MM.1S (cell line): Measurements from ENCODE around the gene CDYL.

Experiments
- DNase-seq: peaks from one replicate; pipeline ENCODE4 v3.0.0-alpha.2; 2015
- H2AFZ ChIP-seq: fragments of 300-600 bp; sonication (generic); 2 replicates; pipeline ENCODE4 v1.6.0; 2016; ENCODE audit warnings: antibody characterized with exemption, low read length
- H3F3A ChIP-seq: fragments of 300-600 bp; sonication (generic); 2 replicates; pipeline ENCODE4 v1.6.1; 2016; ENCODE audit warnings: mild to moderate bottlenecking, antibody characterized with exemption, low read length, moderate library complexity, mixed read lengths; ENCODE audit not compliant: insufficient read depth
- H3K27ac ChIP-seq: fragments of 300-600 bp; sonication (generic); 2 replicates; pipeline ENCODE4 v1.5.1; 2016; ENCODE audit warnings: mild to moderate bottlenecking, low read length
- H3K27me3 ChIP-seq: fragments of 300-600 bp; sonication (generic); replicated peaks from 2 replicates; pipeline ENCODE4 v1.6.0; 2016; ENCODE audit warnings: low read length; ENCODE audit not compliant: insufficient read depth
- H3K36me3 ChIP-seq: fragments of 300-600 bp; sonication (generic); replicated peaks from 2 replicates; pipeline ENCODE4 v1.6.1; 2016; ENCODE audit warnings: mild to moderate bottlenecking, low read length, mixed read lengths; ENCODE audit not compliant: insufficient read depth
- H3K4me1 ChIP-seq: fragments of 300-600 bp; sonication (generic); 2 replicates; pipeline ENCODE4 v1.6.1; 2016; ENCODE audit warnings: low read length, mixed read lengths
- H3K4me2 ChIP-seq: fragments of 300-600 bp; sonication (generic); 2 replicates; pipeline ENCODE4 v1.6.0; 2016; ENCODE audit warnings: low read depth, low read length
- H3K4me3 ChIP-seq: fragments of 300-600 bp; sonication (generic); 2 replicates; pipeline ENCODE4 v1.5.1; 2016; ENCODE audit warnings: low read length, mixed read lengths
- H3K79me2 ChIP-seq: fragments of 300-600 bp; sonication (generic); 2 replicates; pipeline ENCODE4 v1.6.1; 2016; ENCODE audit warnings: mixed run types, low read length, mixed read lengths
- H3K9ac ChIP-seq: fragments of 300-600 bp; sonication (generic); 2 replicates; pipeline ENCODE4 v1.6.1; 2016; ENCODE audit warnings: low read length, mixed read lengths
- H3K9me2 ChIP-seq: fragments of 300-600 bp; sonication (generic); replicated peaks from 2 replicates; pipeline ENCODE4 v1.6.1; 2016; ENCODE audit warnings: mild to moderate bottlenecking, low read length, mixed read lengths; ENCODE audit not compliant: insufficient read depth
- H3K9me3 ChIP-seq: fragments of 300-600 bp; sonication (generic); replicated peaks from 2 replicates; pipeline ENCODE4 v1.6.1; 2016; ENCODE audit warnings: mild to moderate bottlenecking, low read length, mixed read lengths; ENCODE audit not compliant: insufficient read depth
- H4K20me1 ChIP-seq: fragments of 300-600 bp; sonication (generic); 2 replicates; pipeline ENCODE4 v1.6.1; 2016; ENCODE audit warnings: mild to moderate bottlenecking, low read length, moderate library complexity, mixed read lengths; ENCODE audit not compliant: insufficient read depth
- EZH2 ChIP-seq: fragments of 300-600 bp; sonication (generic); optimal IDR thresholded peaks from 2 replicates; pipeline ENCODE3; 2017; ENCODE audit warnings: low read depth, mild to moderate bottlenecking, antibody characterized with exemption, low read length, mixed read lengths
- EZH2phosphoT487 ChIP-seq: fragments of 300-600 bp; sonication (generic); IDR thresholded peaks from 2 replicates; pipeline ENCODE4 v1.6.1; 2018; ENCODE audit warnings: antibody characterized with exemption, low read length
- TF ChIP-seq, protein P1 (sequence below): fragments of 300-600 bp; sonication (generic); IDR thresholded peaks from 2 replicates; pipeline ENCODE4 v1.5.1; 2016; ENCODE audit warnings: antibody characterized with exemption, low read length, mixed read lengths

CDYL gene

DNA sequence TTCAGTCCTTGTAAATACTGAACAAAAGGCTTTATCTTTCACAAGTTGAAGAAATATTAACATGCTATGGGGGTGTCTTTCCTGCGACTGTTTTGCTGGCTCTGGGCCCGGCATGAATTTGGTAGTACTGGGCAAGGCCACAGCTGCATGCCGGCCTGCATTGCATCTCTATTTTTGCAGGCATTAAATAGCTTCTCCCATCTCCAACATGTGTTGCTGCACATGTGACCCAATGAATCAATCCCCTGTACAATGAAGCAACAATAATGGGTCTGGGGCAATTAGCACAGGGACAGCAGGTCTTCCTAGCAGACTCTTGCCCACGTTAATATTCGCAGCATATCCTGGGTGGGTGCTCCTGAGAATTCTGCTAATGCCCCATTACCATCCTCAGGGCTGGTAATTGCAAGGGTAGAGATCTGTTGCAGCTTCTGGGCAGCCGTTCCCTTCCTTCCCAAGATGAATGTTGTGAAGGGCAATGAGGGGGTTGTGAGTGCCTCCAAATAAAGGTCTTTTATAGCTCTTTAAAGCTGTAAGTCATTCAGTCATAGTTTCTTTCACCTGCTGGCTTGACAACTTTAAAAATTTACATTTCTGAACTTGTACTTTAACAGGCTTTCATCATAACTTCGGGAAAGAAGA lies 24.3 kb upstream of the CDYL start:
- Histone ChIP-seq H3K9me2 (no peaks in the 10 kb centered on the region), H3K36me3 (no peaks in the 10 kb centered on the region), H3K4me1 (no peaks in the 10 kb centered on the region), H3K27me3 (no peaks in the 10 kb centered on the region), H3K79me2 (no peaks in the 10 kb centered on the region), H3K4me3 (no peak overlapping the region), H4K20me1 (no peaks in the 10 kb centered on the region), H3F3A (no peaks in the 10 kb centered on the region), H3K9me3 (no peaks in the 10 kb centered on the region), H2AFZ (no peak overlapping the region), H3K4me2 (no peak overlapping the region), H3K27ac (no peak overlapping the region), H3K9ac (no peak overlapping the region)
- DNase-seq: no peak
- TF ChIP-seq EZH2phosphoT487: no peak
- TF ChIP-seq, protein P1, sequence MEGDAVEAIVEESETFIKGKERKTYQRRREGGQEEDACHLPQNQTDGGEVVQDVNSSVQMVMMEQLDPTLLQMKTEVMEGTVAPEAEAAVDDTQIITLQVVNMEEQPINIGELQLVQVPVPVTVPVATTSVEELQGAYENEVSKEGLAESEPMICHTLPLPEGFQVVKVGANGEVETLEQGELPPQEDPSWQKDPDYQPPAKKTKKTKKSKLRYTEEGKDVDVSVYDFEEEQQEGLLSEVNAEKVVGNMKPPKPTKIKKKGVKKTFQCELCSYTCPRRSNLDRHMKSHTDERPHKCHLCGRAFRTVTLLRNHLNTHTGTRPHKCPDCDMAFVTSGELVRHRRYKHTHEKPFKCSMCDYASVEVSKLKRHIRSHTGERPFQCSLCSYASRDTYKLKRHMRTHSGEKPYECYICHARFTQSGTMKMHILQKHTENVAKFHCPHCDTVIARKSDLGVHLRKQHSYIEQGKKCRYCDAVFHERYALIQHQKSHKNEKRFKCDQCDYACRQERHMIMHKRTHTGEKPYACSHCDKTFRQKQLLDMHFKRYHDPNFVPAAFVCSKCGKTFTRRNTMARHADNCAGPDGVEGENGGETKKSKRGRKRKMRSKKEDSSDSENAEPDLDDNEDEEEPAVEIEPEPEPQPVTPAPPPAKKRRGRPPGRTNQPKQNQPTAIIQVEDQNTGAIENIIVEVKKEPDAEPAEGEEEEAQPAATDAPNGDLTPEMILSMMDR: no peak
- TF ChIP-seq EZH2: no peak

- no peak overlapping the region for H3K4me2 ChIP-seq
- no peaks in the 10 kb centered on the region for H3K27me3 ChIP-seq
- H3K4me1 ChIP-seq: no peaks in the 10 kb centered on the region
- TF ChIP-seq, protein P1: no peak
- no peak for TF ChIP-seq EZH2
- TF ChIP-seq EZH2phosphoT487: no peak
- no peaks in the 10 kb centered on the region for H3K79me2 ChIP-seq
- H3K9ac ChIP-seq: no peak overlapping the region
- H3K9me3 ChIP-seq: no peaks in the 10 kb centered on the region
- H3K36me3 ChIP-seq: no peaks in the 10 kb centered on the region
- H4K20me1 ChIP-seq: no peaks in the 10 kb centered on the region
- H3K9me2 ChIP-seq: no peaks in the 10 kb centered on the region
- no peaks in the 10 kb centered on the region for H3F3A ChIP-seq
- no peak overlapping the region for H3K27ac ChIP-seq
- DNase-seq: no peak
- no peak overlapping the region for H3K4me3 ChIP-seq
- no peak overlapping the region for H2AFZ ChIP-seq
Observed at GRCh38 chr6:4756247-4756646, 20.0 kb upstream of the CDYL start.

DNA sequence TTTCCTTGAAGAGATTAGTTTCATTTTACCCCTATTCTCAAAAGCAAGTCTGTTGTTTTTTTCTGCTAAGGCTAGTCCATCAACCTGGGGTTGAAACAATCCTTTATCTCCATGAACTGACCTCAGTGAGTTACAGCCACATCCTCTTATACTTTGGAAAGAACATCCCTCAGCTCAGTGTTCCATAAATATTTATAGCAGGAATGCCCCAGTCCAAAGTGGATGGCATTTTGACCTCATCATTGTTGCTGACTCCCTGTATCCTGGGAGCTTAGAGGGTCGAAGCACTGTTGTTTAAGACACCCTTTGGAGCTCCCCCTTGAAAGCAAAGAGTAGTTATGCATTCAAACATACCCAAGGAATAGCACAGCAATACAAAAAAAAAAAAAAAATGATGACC lies 16.2 kb upstream of the CDYL start:
- Histone ChIP-seq H3F3A (no peaks in the 10 kb centered on the region), H3K9me3 (no peaks in the 10 kb centered on the region), H3K36me3 (no peaks in the 10 kb centered on the region), H3K4me3 (no peak overlapping the region), H3K27me3 (no peaks in the 10 kb centered on the region), H3K4me1 (no peaks in the 10 kb centered on the region), H3K27ac (no peak overlapping the region), H2AFZ (no peak overlapping the region), H3K9me2 (no peaks in the 10 kb centered on the region), H4K20me1 (no peaks in the 10 kb centered on the region), H3K9ac (no peak overlapping the region), H3K4me2 (no peak overlapping the region), H3K79me2 (no peaks in the 10 kb centered on the region)
- TF ChIP-seq EZH2: no peak
- TF ChIP-seq, protein P1: no peak
- TF ChIP-seq EZH2phosphoT487: no peak
- DNase-seq: no peak
